ENCODE measurements around the gene BIK.

Gene BIK, protein sequence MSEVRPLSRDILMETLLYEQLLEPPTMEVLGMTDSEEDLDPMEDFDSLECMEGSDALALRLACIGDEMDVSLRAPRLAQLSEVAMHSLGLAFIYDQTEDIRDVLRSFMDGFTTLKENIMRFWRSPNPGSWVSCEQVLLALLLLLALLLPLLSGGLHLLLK

DNA sequence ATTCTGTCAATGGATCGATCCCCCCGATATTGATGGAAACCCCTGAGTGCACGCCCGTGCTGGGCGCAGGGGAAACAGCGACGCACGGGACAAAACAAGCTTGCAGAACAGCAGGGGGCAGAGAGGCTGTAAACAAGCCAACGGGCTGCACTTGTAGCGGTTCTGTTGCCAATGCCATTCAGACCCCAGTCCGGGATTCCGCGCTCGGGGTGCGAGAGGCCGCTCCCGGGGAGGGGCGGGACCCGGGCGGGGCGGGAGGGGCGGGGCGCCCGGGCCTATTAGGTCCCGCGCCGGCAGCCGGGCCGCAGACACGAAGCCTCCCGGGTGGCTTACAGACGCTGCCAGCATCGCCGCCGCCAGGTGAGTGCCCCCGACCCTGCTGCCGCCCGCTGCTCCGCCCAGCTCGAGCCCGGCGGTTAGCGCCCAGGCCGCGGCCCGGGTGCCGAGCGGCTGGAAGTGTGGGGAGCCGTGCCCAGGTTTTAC, at the start of gene BIK:
TSS of gene BIK (plus strand) at position 307 of the 483 bp plus-strand sequence. CDS start 13,273 bp downstream, outside the sequence.
- H3K4me3 ChIP-seq (ENCODE audit: low read depth, low read length): peak within 1 kb of the TSS; percentile 57

DNA sequence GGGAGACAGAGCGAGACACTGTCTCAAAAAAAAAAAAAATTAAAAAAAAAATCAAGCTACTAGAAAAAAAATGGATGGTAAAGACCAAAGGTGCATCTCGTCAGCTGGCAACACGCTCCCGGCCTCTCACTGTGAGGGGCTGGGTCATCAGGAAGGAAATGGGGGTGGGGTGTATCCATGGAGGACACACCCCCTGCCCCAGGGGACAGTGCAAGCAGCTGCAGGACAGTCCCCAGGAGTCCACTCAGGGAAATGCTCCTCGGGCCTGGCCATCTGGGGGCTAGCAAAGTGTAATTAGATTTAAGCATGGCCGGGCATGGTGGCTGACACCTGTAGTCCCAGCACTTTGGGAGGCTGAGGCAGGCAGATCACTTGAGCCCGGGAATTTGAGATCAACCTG, 44.4 kb upstream of the BIK start:
- TF ChIP-seq, protein P1, sequence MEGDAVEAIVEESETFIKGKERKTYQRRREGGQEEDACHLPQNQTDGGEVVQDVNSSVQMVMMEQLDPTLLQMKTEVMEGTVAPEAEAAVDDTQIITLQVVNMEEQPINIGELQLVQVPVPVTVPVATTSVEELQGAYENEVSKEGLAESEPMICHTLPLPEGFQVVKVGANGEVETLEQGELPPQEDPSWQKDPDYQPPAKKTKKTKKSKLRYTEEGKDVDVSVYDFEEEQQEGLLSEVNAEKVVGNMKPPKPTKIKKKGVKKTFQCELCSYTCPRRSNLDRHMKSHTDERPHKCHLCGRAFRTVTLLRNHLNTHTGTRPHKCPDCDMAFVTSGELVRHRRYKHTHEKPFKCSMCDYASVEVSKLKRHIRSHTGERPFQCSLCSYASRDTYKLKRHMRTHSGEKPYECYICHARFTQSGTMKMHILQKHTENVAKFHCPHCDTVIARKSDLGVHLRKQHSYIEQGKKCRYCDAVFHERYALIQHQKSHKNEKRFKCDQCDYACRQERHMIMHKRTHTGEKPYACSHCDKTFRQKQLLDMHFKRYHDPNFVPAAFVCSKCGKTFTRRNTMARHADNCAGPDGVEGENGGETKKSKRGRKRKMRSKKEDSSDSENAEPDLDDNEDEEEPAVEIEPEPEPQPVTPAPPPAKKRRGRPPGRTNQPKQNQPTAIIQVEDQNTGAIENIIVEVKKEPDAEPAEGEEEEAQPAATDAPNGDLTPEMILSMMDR (IDR thresholded peaks at IDR 0.05; ENCODE audit: low read depth, low read length): no peak

More for the DNA sequence above, at the start of gene BIK:
- TF ChIP-seq, protein P1 (IDR thresholded peaks at IDR 0.05; ENCODE audit: low read depth, low read length): 0 out of 2 replicates have a peak, but pooled peaks have one; percentile 14

DNA sequence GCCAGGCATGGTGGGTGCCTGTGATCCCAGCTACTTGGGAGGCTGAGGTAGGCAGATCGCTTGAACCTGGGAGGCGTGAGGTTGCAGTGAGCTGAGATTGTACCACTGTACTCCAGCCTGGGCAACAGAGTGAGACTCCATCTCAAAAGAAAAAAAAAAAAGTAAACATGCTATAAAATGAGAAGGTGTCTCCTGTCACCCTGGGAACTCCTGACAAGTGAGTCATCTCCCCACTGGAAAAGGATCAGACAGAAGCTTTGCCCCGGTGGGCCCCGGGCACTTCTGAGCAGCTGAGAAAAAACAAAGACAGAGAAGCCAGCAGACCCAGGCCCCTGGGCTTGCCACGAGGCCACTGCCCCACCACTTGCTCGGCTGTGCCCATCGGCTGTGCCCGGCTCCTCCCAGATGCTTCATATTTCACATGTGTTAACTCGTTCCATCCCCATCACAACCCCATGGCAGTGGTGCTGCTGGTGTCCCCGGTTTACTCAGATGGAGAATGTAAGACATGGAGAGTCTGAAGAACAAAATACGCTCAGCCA, 43.6 kb upstream of the BIK start:
- TF ChIP-seq, protein P1 (IDR thresholded peaks at IDR 0.05; ENCODE audit: low read depth, low read length): no peak
- H3K4me3 ChIP-seq (ENCODE audit: low read depth, low read length): no peak overlapping the region

More for the DNA sequence above, 44.4 kb upstream of the BIK start:
- H3K4me3 ChIP-seq (ENCODE audit: low read depth, low read length): no peak overlapping the region

DNA sequence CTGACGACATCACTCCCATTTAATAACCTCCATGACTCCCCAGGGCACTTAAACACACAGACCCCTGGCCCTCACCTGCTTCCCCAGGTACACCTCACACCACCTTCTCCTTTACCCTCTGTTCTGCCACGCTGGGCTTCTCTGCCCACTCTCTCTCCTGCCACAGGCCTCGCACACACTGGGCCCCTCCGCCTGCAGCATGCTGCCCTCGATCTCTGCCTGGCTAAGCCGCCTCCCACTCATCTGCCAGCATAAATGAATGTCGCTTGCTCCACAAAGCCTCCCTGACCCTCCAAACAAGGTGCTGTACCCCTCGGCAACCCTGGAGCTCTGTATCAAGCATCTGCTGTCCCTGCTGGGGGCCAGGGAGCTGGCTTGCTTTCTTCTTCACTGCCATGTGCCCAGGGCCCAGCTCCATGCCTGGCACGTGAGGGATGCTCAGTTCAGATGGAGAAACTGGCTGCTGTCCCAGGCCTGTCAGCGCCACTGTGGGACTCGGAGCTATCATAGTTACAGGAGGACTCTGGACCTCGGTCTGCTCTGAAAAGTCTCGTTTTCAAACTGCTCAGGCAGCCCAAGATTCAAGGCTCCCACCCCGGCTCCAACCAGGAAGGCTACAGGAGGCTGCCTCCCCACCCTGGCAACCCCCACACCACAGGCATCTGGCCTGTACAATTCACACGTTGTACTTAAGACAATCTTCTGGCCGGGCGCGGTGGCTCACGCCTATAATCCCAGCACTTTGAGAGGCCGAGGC, 33.3 kb upstream of the BIK start:
- TF ChIP-seq, protein P1 (IDR thresholded peaks at IDR 0.05; ENCODE audit: low read depth, low read length): no peak
- H3K4me3 ChIP-seq (ENCODE audit: low read depth, low read length): no peak overlapping the region

DNA sequence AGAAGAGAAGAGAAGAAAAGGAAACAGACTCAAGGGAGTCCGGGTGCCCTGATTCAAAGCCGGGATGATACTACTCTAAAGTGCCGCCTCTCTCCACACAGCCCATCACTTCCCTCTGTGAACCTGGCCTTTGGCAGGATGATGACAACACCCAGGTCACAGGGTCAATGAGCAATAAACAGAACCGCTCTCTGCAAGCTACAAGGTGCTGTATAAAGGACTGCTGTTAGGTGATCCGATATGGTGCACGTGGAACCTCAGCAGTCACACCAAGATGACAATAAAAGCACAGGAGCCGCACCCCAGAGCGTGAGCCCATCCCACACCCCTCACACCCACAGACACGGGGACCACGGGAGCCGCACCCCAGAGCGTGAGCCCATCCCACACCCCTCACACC, 32.0 kb upstream of the BIK start:
- no peak overlapping the region for H3K4me3 ChIP-seq (ENCODE audit: low read depth, low read length)
- TF ChIP-seq, protein P1 (IDR thresholded peaks at IDR 0.05; ENCODE audit: low read depth, low read length): no peak

DNA sequence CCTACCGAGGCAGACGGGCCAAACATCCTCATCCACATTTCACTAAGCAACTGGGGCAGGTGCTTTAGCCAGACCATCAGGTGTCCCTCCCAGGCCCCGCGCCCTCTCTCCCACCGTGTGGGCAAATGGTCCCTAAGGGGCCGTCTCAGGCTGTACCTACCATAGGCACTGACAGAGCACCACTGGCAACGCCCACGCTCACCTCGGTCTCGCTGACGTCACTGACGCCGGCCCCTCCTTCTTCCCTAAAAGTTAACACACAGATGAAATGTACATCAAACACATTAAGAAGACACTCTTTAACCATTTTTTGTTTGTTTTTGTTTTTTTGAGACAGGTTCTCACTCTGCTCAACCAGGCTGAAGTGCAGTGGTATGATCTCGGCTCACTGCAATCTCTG, 30.8 kb upstream of the BIK start:
- TF ChIP-seq, protein P1 (IDR thresholded peaks at IDR 0.05; ENCODE audit: low read depth, low read length): no peak
- H3K4me3 ChIP-seq (ENCODE audit: low read depth, low read length): no peak overlapping the region

DNA sequence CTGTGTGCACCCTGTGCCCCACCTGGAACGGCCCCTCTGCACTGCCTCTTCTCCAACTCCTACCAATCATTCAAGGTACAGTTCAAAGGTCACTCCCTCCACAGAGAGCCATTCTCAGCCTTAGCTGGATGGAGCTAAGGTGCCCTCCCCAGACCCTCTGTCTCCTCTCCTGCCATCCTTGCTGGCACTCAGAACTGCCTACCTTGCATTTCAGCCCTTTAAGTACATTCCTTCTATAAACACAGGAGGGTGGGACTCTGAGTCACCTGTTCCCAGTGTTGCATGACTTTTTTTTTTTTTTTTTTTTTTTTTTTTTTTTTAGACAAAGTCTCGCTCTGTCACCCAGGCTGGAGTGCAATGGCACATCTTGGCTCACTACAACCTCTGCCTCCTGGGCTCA, 29.9 kb upstream of the BIK start:
- TF ChIP-seq, protein P1 (IDR thresholded peaks at IDR 0.05; ENCODE audit: low read depth, low read length): no peak
- H3K4me3 ChIP-seq (ENCODE audit: low read depth, low read length): no peak overlapping the region
